VCaP (cell line): Measurements from ENCODE around the gene VSIR.

Experiments used
- H3K27ac ChIP-seq: fragments of 450-650 bp; 2 replicates; pipeline ENCODE4 v1.5.1; 2017
- CTCF ChIP-seq: fragments of 450-650 bp; conservative IDR thresholded peaks from 2 replicates; pipeline ENCODE4 v1.5.1; 2017; ENCODE audit warnings: mild to moderate bottlenecking, moderate library complexity

VSIR gene

GRCh38 chr10:71710519-71710918 lies 62.8 kb downstream of the VSIR start:
- no peak for TF ChIP-seq CTCF
- H3K27ac ChIP-seq: no peak overlapping the region

GRCh38 chr10:71708897-71709882 lies 64.1 kb downstream of the VSIR start:
- TF ChIP-seq CTCF: no peak
- no peak overlapping the region for H3K27ac ChIP-seq

GRCh38 chr10:71708301-71708703 lies 65.0 kb downstream of the VSIR start:
- TF ChIP-seq CTCF: peak; percentile 90
- no peak overlapping the region for H3K27ac ChIP-seq

- H3K27ac ChIP-seq: no peak overlapping the region
- TF ChIP-seq CTCF: no peak
These were observed 66.0 kb downstream of the VSIR start for GRCh38 chr10:71707240-71707789.

GRCh38 chr10:71706216-71707121 lies 66.9 kb downstream of the VSIR start:
- no peak for TF ChIP-seq CTCF

GRCh38 chr10:71705582-71705981 lies 67.7 kb downstream of the VSIR start:
- no peak overlapping the region for H3K27ac ChIP-seq
- TF ChIP-seq CTCF: no peak

More at GRCh38 chr10:71706216-71707121, 66.9 kb downstream of the VSIR start:
- H3K27ac ChIP-seq: no peak overlapping the region

GRCh38 chr10:71704816-71705215 lies 68.5 kb downstream of the VSIR start:
- no peak overlapping the region for H3K27ac ChIP-seq
- TF ChIP-seq CTCF: no peak
